Duodenal mucosa (tissue), 2 donors: Measurements from ENCODE around the gene UPF2.
"Not testable (repeated sequence)": the region's sequence is repeated elsewhere in the genome, so short reads cannot be mapped to it uniquely, and the experiment has no call there.

ENCODE experiments used
- H3K27ac ChIP-seq: one replicate; pipeline ENCODE4 v1.7.0; 2013; ENCODE audit warnings: low read depth, low read length
- H3K27me3 ChIP-seq, 2 donors: one replicate each; pipeline ENCODE4 v1.7.0; 2013; ENCODE audit warnings: low read length in 2 of 2, control low read depth in 1 of 2; ENCODE audit not compliant: insufficient read depth in 2 of 2, control insufficient read depth in 1 of 2
- H3K36me3 ChIP-seq, 2 donors: one replicate each; pipeline ENCODE4 v1.7.0; 2013; ENCODE audit warnings: low read length in 2 of 2, control low read depth in 1 of 2; ENCODE audit not compliant: insufficient read depth in 2 of 2, control insufficient read depth in 1 of 2
- H3K4me1 ChIP-seq, 2 donors: one replicate each; pipeline ENCODE4 v1.7.0; 2013; ENCODE audit warnings: low read length in 2 of 2, control low read depth in 1 of 2; ENCODE audit not compliant: insufficient read depth in 2 of 2, control insufficient read depth in 1 of 2
- H3K4me3 ChIP-seq, 2 donors: one replicate each; pipeline ENCODE4 v1.7.0; 2013; ENCODE audit warnings: low read length in 2 of 2, low read depth in 1 of 2
- H3K9ac ChIP-seq, 2 donors: one replicate each; pipeline ENCODE4 v1.7.0; 2013; ENCODE audit warnings: low read length in 2 of 2, low read depth in 1 of 2
- H3K9me3 ChIP-seq, 2 donors: one replicate each; pipeline ENCODE4 v1.7.0; 2013; ENCODE audit warnings: low read length in 2 of 2, control low read depth in 1 of 2; ENCODE audit not compliant: control insufficient read depth in 1 of 2

Gene UPF2

DNA sequence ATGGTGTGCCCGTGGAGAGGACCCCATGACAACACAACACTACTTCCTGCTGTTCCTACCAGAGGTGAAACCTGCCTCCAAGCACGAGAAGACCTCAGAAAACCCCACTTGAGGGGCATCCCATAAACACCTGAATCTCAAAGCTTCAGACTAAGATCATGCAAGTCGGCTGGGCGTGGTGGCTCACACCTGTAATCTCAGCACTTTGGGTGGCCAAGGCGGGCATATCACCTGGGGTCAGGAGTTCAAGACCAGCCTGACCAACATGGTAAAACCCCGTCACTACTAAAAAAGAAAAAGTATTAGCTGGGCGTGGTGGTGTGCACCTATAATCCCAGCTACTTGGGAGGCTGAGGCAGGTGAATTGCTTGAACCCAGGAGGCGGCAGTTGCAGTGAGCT lies 153.3 kb downstream of the UPF2 start:
- H3K4me3 ChIP-seq, H3K4me1 ChIP-seq, H3K27ac ChIP-seq, H3K36me3 ChIP-seq, H3K9me3 ChIP-seq, H3K27me3 ChIP-seq, H3K9ac ChIP-seq: not testable (repeated sequence)

- no peak overlapping the region for H3K4me3 ChIP-seq
Observed at GRCh38 chr10:11887381-11888227, 155.0 kb downstream of the UPF2 start.

GRCh38 chr10:11886851-11887250 lies 155.8 kb downstream of the UPF2 start:
- no peaks in the 10 kb centered on the region for H3K9me3 ChIP-seq
- H3K9ac ChIP-seq, result no peak overlapping the region
- H3K36me3 ChIP-seq, result no peaks in the 10 kb centered on the region
- no peaks in the 10 kb centered on the region for H3K4me1 ChIP-seq
- no peak overlapping the region for H3K4me3 ChIP-seq
- H3K27me3 ChIP-seq, result no peaks in the 10 kb centered on the region
- no peak overlapping the region for H3K27ac ChIP-seq

More at GRCh38 chr10:11887381-11888227, 155.0 kb downstream of the UPF2 start:
- H3K36me3 ChIP-seq, result no peaks in the 10 kb centered on the region
- H3K4me1 ChIP-seq, result no peaks in the 10 kb centered on the region
- no peaks in the 10 kb centered on the region for H3K9me3 ChIP-seq
- H3K27ac ChIP-seq, result no peak overlapping the region
- H3K9ac ChIP-seq, result no peak overlapping the region
- no peaks in the 10 kb centered on the region for H3K27me3 ChIP-seq

- H3K27ac ChIP-seq, result no peak overlapping the region
Observed at GRCh38 chr10:11886138-11886474, 156.5 kb downstream of the UPF2 start.

GRCh38 chr10:11885437-11886137 lies 157.0 kb downstream of the UPF2 start:
- Histone ChIP-seq H3K4me3 (no peak overlapping the region), H3K27me3 (no peaks in the 10 kb centered on the region), H3K36me3 (no peaks in the 10 kb centered on the region), H3K27ac (no peak overlapping the region), H3K4me1 (no peaks in the 10 kb centered on the region), H3K9ac (no peak overlapping the region), H3K9me3 (no peaks in the 10 kb centered on the region)

More at GRCh38 chr10:11886138-11886474, 156.5 kb downstream of the UPF2 start:
- Histone ChIP-seq H3K36me3 (no peaks in the 10 kb centered on the region), H3K4me3 (no peak overlapping the region), H3K9me3 (no peaks in the 10 kb centered on the region), H3K9ac (no peak overlapping the region), H3K4me1 (no peaks in the 10 kb centered on the region), H3K27me3 (no peaks in the 10 kb centered on the region)

- H3K4me3 ChIP-seq, result no peak overlapping the region
Observed at GRCh38 chr10:11884706-11885423, 157.7 kb downstream of the UPF2 start.

DNA sequence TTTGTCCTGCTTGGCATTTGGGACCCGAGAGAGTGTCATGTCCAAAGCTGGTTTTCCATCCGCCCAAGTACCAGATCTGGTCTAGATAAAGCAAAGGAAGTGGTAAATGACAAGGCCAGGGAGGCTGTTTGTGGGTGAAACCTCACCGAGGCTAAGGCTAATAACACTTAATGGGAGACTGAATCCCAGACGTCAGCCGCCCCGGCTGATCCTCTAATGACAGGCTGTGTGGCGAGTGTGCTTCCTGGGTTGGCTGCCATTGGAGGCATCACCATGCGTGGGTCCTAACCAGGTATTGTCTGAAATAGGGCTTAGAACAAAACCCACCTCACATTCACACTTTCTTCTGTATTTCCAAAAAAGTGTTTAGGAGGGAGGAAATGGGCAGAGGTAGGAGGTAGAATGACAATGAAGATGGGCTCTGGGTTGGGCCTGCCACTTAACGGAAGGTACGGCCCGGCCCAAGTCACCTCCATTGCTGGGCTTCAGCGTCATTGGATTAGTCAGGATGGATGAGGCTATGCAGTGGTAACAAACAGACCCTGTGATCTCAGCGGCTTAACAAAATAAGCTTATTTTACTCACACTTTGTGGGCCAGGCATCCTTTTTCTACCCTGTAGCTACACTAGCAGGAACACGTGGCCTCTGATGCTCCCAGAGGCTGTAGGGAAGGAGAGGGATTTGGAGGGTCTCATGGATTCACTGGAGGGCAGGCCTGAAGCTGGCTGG lies 159.8 kb downstream of the UPF2 start:
- no peak overlapping the region for H3K27ac ChIP-seq
- no peak overlapping the region for H3K4me3 ChIP-seq
- no peaks in the 10 kb centered on the region for H3K36me3 ChIP-seq
- H3K4me1 ChIP-seq, result no peaks in the 10 kb centered on the region
- H3K9me3 ChIP-seq, result no peaks in the 10 kb centered on the region
- no peaks in the 10 kb centered on the region for H3K27me3 ChIP-seq
- H3K9ac ChIP-seq, result no peak overlapping the region

More at GRCh38 chr10:11884706-11885423, 157.7 kb downstream of the UPF2 start:
- no peaks in the 10 kb centered on the region for H3K9me3 ChIP-seq
- no peaks in the 10 kb centered on the region for H3K27me3 ChIP-seq
- H3K27ac ChIP-seq, result no peak overlapping the region
- H3K36me3 ChIP-seq, result no peaks in the 10 kb centered on the region
- no peak overlapping the region for H3K9ac ChIP-seq
- H3K4me1 ChIP-seq, result no peaks in the 10 kb centered on the region

DNA sequence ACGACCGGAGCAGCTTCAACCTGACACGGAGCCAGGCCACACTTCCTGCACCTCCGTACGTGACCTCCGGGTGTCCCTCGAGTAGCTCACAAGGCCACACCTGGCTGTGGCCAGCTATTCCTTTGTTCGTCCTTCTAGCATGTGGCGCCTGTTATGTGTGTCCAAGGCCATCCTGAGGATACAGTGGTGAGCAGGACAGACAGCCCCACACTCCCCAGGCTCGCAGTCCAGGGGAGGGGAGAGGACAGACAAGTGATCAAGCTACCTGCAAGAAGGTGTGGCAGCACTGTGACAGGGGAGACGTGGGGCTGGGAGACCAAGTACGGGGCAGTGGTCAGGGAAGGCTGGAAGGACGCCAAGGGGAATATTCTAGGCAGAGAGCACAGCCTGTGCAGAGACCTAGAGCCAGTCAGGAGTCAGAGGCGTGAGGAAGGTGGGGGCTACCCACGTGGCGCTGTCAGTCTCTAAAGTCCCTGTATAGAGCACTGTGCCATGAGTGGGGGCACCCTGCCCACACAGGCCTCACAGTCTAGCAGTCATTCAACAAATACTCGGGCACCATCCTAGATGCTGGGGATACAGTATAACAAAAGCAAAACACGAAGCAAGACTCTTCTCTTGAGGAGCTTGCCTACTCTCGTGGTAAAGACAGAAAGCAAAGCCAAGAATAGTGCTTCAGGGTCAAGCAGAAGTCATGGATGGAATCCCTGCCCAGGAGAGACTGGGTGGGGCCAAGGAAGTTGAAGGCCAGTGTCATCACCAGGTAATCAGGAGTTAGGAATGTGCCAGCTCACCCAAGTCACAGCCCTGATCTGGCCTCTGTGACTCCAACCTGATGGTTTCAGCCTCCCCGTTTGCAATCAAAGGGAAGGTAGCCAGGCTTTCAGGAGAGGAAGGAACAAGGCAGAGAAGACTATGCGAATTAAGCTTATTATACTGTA lies 160.9 kb downstream of the UPF2 start:
- Histone ChIP-seq H3K36me3 (no peaks in the 10 kb centered on the region), H3K9me3 (no peaks in the 10 kb centered on the region), H3K27me3 (no peaks in the 10 kb centered on the region), H3K27ac (no peak overlapping the region), H3K4me3 (no peak overlapping the region), H3K9ac (no peak overlapping the region), H3K4me1 (peaks cover 0 to 4% of the 10 kb centered on the region in 2 donors)

DNA sequence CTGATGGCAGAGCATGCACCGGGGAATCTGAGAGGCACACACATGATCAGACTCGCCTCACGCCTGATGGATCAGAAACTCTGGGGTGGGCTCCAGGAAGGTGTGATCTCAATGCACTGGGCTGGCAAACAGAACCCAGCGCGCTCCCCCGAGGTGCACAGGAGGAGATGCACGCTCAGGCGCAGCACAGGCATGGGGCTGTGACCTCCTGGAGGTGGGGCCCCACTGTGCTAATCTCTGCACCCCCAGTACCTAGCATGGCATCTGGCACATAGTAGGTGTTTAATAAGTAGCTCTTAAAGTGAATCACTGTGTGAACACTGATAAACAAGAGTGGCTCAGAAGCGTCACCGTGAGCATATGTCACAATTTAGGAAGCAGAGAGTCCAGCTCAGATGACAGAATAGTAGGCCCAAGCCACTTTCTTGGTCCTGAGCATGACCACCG lies 161.6 kb downstream of the UPF2 start:
- Histone ChIP-seq H3K27ac (no peak overlapping the region), H3K27me3 (no peaks in the 10 kb centered on the region), H3K4me3 (no peak overlapping the region), H3K9ac (no peak overlapping the region), H3K9me3 (no peaks in the 10 kb centered on the region), H3K36me3 (no peaks in the 10 kb centered on the region), H3K4me1 (peaks cover 3 to 9% of the 10 kb centered on the region in 2 donors)
